Subcutaneous adipose tissue (tissue), 4 donors: Measurements from ENCODE around the gene ZNF462. TPM values are rescaled to one million over a fixed set of nuclear protein-coding genes. Genes with fewer than 3 reads are reported as not detected.

Experiments
- CTCF ChIP-seq: fragments of 450-650 bp; IDR thresholded peaks from one replicate; pipeline ENCODE4 v1.5.1; 2016; ENCODE audit warnings: low read depth, mild to moderate bottlenecking, control low read depth, antibody characterized with exemption, moderate library complexity
- total RNA-seq, 4 donors: library from RNA; depleted of rRNA; stranded (reverse); fragments of >200 nt; gene quantifications; one replicate each; pipeline ENCODE4 v1.1.0, GENCODE V29; 2016

The ZNF462 gene
- total RNA-seq, 4 donors from 2014 or later = 10.3 to 20.5 (median 13.1) TPM

- TF ChIP-seq CTCF = no peak
These were observed 66.7 kb downstream of the ZNF462 start for GRCh38 chr9:106929471-106930177.

- TF ChIP-seq CTCF = no peak
These were observed 67.5 kb downstream of the ZNF462 start for GRCh38 chr9:106930477-106930876.

- TF ChIP-seq CTCF = no peak
These were observed 68.5 kb downstream of the ZNF462 start for GRCh38 chr9:106931466-106931865.

GRCh38 chr9:106932178-106932577 is 69.2 kb downstream of the ZNF462 start:
- TF ChIP-seq CTCF = no peak

GRCh38 chr9:106932675-106933074 is 69.7 kb downstream of the ZNF462 start:
- no peak for TF ChIP-seq CTCF

GRCh38 chr9:106933470-106933869 is 70.5 kb downstream of the ZNF462 start:
- TF ChIP-seq CTCF = no peak

- TF ChIP-seq CTCF = no peak
These were observed 71.7 kb downstream of the ZNF462 start for GRCh38 chr9:106934442-106935238.
